OCI-LY3 (cell line): Measurements from ENCODE around the gene PDE7B.

ENCODE experiments used
- CTCF ChIP-seq: fragments of 200-600, 300-600 bp; sonication (generic); IDR thresholded peaks from 2 replicates; pipeline ENCODE4 v1.5.1; 2014; ENCODE audit warnings: antibody characterized with exemption, low read length, low read depth
- EZH2phosphoT487 ChIP-seq: fragments of 200-600 bp; shearing (Covaris generic); IDR thresholded peaks from 2 replicates; pipeline ENCODE4 v1.6.1; 2018; ENCODE audit warnings: antibody characterized with exemption, mixed run types, low read depth

DNA sequence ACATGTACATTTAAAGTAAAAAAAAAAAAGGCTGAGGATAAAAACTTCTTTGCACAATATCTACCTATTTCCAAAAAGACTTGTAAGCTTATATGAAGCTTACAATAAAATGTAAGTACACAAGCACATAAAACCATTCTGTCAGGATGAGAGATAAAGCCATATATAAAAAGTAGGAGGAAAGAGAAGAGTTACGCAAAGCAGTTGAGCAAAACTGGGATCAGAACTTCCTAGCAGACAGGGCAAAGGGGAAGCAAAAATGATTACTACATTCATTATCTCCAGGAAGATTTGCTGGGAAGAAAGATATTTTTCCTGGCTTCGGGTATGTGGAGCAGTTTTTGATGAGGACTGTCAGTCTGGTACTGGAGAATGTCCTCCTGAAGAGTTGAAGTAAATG lies 200.5 kb downstream of the PDE7B start:
- TF ChIP-seq CTCF, result no peak
- no peak for TF ChIP-seq EZH2phosphoT487
